Endometrial microvascular endothelial cells (primary cell): ENCODE measurements around the gene UNC13C. TPM values are rescaled to one million over a fixed set of nuclear protein-coding genes. Genes with fewer than 3 reads are reported as not detected.
"Not testable (repeated sequence)": the region's sequence is repeated elsewhere in the genome, so short reads cannot be mapped to it uniquely, and the experiment has no call there.

ENCODE experiments used
- in situ Hi-C: cut with HindIII; loops from 2 replicates; pipeline ENCODE4 v1.10.0; 2017; ENCODE audit warnings: low sequenced_read_pairs, low pct_unique_long_range_greater_than_20kb; ENCODE audit errors: inconsistent ontology term
- total RNA-seq: library from RNA; depleted of rRNA; stranded (reverse); fragments of >200 nt; gene quantifications from one replicate; pipeline ENCODE4 v1.2.3, GENCODE V29; 2015; ENCODE audit errors: inconsistent ontology term

UNC13C gene
- not detected for total RNA-seq

GRCh38 chr15:53978253-53978906 lies at the start of gene UNC13C:
Gene UNC13C, plus strand, starts transcription at chr15:53978441. Its CDS starts 34,463 bp downstream, at chr15:54012904.
- in situ Hi-C loops, result no loop called here

- in situ Hi-C loops, result no loop called here
These were observed 42.1 kb upstream of the UNC13C start for GRCh38 chr15:53936137-53936536.

- in situ Hi-C loops, result not testable (repeated sequence)
These were observed 40.6 kb upstream of the UNC13C start for GRCh38 chr15:53937632-53938031.

GRCh38 chr15:53950572-53950971 lies 27.7 kb upstream of the UNC13C start:
- in situ Hi-C loops, result no loop called here

- in situ Hi-C loops, result no loop called here
These were observed 22.8 kb upstream of the UNC13C start for GRCh38 chr15:53955396-53955795.

- in situ Hi-C loops, result no loop called here
These were observed 15.3 kb upstream of the UNC13C start for GRCh38 chr15:53962646-53963561.

- in situ Hi-C loops, result no loop called here
These were observed 14.4 kb upstream of the UNC13C start for GRCh38 chr15:53963801-53964200.

- in situ Hi-C loops, result no loop called here
These were observed 4.1 kb upstream of the UNC13C start for GRCh38 chr15:53974121-53974520.

GRCh38 chr15:53974813-53975212 lies 3.4 kb upstream of the UNC13C start:
- in situ Hi-C loops, result no loop called here

- in situ Hi-C loops, result no loop called here
These were observed 1.3 kb upstream of the UNC13C start for GRCh38 chr15:53976844-53977392.

- in situ Hi-C loops, result no loop called here
These were observed 979 bp downstream of the UNC13C start for GRCh38 chr15:53979051-53979788.

GRCh38 chr15:53980021-53980420 lies 1.8 kb downstream of the UNC13C start:
- in situ Hi-C loops, result no loop called here

GRCh38 chr15:53982071-53982680 lies 3.9 kb downstream of the UNC13C start:
- in situ Hi-C loops, result no loop called here

- in situ Hi-C loops, result no loop called here
These were observed 4.6 kb downstream of the UNC13C start for GRCh38 chr15:53982876-53983275.

GRCh38 chr15:53984221-53984620 lies 6.0 kb downstream of the UNC13C start:
- in situ Hi-C loops, result no loop called here

GRCh38 chr15:53985562-53985961 lies 7.3 kb downstream of the UNC13C start:
- in situ Hi-C loops, result no loop called here

GRCh38 chr15:53987480-53987879 lies 9.2 kb downstream of the UNC13C start:
- in situ Hi-C loops, result no loop called here

GRCh38 chr15:54007256-54007655 lies 29.0 kb downstream of the UNC13C start:
- in situ Hi-C loops, result no loop called here

- in situ Hi-C loops, result no loop called here
These were observed 33.4 kb downstream of the UNC13C start for GRCh38 chr15:54011656-54012055.
